Stimulated activated CD4-positive, alpha-beta T cell treated with anti-CD3 and anti-CD28 coated beads, Interleukin-4, amount 100 ng/mL, for 24 hours (primary cell): ENCODE results near the gene CCDC12.
A peak's percentile ranks its signal among the peaks of the same experiment; 100 is the strongest.

ENCODE experiments used
- DNase-seq: peaks from one replicate; pipeline ENCODE4 v3.0.0-alpha.2; 2020

CCDC12 gene

DNA sequence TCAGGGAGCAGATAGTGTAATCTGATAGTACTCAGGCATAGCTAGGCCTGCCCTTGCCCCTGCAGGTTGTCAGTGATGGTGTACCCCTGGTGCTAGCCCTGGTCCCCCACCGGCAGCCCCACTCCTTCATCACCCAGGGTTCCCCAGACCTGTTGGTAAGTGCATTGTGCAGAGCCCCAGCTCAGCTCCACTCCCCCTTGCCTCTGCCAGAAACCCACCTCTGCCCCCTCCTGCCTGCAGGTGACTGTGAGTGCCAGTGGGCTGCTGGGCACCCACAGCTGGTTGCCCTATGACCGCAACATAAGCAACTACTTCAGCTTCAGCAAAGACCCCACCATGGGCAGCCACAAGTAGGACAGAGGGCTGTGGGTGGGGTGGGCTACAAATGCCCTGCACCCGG lies 30.5 kb upstream of the CCDC12 start:
- no peak for DNase-seq

DNA sequence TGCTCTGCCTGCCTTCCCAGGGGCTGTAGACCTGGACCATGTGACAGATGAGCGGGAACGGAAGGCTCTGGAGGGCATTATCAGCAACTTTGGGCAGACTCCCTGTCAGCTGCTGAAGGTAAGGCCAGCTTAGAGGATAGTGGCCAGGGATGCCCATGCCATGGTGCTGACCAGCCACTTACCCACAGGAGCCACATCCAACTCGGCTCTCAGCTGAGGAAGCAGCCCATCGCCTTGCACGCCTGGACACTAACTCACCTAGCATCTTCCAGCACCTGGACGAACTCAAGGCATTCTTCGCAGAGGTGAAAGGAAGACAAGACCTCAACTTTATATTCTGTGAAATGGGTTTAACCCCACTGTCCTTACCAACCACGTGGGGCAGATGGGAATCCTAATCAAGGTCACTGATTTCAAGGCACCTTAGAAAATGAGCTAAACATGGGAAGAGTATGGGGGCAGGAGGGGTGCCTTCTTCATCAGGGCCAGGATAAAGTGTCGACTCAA lies 29.7 kb upstream of the CCDC12 start:
- no peak for DNase-seq

DNA sequence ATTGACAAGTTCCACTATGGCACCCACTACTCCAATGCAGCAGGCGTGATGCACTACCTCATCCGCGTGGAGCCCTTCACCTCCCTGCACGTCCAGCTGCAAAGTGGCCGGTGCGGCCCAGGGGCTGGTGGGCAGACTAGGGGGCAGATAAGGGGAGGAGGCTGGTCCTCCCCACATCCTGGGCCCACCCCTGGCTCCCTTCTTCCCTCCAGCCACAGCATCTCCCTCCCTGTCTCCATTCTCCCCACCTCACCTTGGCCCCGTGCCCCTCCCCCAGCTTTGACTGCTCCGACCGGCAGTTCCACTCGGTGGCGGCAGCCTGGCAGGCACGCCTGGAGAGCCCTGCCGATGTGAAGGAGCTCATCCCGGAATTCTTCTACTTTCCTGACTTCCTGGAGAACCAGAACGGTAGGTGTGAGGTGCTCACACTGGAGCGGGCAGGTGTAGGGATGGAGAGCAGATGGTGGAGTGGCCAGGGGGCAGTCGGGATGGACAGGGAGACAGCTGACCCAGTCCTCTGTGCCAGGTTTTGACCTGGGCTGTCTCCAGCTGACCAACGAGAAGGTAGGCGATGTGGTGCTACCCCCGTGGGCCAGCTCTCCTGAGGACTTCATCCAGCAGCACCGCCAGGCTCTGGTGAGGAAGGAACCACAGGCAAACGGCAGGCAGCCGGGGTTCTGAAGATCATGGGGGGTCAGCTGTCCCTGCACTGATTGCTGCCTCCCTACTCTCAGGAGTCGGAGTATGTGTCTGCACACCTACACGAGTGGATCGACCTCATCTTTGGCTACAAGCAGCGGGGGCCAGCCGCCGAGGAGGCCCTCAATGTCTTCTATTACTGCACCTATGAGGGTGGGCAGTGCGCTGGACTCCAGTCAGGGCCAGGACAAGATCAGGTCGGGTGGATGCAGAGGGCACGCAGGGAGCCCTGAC lies 28.9 kb upstream of the CCDC12 start:
- no peak for DNase-seq

DNA sequence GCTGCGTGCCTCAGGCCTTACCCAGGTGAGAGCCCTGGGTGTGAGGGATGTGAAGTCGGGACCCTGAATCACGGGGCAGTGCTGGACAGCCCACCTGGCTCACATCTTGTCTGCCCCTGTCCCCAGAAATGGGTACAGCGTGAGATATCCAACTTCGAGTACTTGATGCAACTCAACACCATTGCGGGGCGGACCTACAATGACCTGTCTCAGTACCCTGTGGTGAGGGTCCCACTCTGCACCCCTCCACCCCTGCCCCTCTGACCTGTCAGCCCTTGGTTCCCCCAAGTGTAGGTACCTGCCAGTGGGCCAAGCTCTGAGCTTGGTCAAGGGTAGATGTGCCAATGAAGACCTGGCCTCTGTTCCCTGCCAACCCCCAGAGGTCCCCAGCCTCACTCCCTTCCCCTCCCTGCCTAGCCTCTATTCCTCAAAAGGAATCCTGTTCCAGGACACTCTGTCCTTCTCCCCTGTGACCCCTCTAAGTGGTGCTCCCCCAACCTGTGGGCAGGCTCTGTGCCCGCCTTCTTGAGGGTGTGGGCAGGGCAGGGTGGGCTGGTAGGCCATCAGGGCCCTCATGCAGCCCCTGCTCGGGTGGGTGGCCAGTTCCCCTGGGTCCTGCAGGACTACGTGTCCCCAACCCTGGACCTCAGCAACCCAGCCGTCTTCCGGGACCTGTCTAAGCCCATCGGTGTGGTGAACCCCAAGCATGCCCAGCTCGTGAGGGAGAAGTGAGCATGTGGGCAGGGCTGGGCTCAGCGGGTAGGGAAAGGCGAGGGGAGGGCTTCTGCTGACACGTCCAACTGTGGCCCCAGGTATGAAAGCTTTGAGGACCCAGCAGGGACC lies 28.0 kb upstream of the CCDC12 start:
- DNase-seq: no peak

DNA sequence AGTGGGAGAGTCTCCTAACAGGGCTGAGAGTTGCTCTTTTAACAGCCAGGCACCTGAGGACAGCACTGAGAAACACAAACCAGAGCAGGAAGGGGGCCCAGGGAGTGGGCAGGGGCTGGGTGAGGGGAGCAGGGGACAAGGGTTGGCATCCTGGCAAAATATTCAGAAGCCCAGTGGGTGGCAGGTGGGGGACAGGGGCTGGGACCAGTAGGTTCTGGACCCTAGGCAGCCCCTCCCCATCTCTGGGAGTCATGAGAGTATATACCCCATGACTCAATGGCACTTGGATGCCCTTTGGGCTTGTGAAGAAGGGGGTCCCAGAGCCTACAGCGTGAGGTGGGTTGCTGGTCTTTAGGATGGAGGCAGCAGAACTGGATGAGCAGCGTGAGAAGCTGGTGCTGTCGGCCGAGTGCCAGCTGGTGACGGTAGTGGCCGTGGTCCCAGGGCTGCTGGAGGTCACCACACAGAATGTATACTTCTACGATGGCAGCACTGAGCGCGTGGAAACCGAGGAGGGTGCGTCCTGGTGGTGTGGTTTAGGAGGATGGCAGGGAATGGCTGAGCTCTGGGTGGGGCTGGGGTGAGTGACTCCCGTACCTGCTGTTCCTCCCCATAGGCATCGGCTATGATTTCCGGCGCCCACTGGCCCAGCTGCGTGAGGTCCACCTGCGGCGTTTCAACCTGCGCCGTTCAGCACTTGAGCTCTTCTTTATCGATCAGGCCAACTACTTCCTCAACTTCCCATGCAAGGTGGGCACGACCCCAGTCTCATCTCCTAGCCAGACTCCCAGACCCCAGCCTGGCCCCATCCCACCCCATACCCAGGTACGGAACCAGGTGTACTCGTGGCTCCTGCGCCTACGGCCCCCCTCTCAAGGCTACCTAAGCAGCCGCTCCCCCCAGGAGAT lies 27.2 kb upstream of the CCDC12 start:
- no peak for DNase-seq

DNA sequence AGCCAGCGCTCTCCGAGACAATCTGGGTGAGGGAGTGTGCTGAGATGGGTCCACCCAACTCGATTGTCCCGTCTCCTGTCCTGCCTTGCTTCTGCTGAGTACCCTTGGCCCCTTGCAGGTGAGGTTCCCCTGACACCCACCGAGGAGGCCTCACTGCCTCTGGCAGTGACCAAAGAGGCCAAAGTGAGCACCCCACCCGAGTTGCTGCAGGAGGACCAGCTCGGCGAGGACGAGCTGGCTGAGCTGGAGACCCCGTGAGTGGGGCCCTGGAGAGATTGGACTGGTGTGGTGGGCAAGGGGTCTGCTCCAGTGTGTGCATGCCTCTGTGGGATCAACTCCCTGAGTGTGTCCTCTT lies 26.5 kb upstream of the CCDC12 start:
- DNase-seq: no peak

DNA sequence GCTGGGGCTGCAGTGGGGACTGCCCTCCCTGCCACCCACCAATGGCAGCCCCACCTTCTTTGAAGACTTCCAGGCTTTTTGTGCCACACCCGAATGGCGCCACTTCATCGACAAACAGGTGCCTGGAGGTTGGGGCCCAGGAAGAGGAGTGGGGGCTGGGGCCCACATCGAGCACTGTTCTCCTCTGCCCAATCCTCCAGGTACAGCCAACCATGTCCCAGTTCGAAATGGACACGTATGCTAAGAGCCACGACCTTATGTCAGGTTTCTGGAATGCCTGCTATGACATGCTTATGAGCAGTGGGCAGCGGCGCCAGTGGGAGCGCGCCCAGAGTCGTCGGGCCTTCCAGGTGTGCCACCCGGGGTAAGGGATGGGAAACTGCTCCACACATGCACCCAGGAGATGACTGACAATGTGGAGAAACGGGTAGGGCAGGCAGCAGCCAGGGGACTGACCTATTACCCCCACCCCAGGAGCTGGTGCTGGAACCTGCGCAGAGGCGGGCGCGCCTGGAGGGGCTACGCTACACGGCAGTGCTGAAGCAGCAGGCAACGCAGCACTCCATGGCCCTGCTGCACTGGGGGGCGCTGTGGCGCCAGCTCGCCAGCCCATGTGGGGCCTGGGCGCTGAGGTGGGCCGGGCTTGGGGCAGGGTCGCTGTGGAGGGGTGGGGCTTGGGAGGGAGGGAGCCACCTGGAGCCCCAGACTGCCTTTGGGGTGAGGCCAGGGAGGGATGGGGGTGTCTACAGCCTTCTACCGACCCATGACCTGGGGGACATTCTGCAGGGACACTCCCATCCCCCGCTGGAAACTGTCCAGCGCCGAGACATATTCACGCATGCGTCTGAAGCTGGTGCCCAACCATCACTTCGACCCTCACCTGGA lies 25.9 kb upstream of the CCDC12 start:
- no peak for DNase-seq

DNA sequence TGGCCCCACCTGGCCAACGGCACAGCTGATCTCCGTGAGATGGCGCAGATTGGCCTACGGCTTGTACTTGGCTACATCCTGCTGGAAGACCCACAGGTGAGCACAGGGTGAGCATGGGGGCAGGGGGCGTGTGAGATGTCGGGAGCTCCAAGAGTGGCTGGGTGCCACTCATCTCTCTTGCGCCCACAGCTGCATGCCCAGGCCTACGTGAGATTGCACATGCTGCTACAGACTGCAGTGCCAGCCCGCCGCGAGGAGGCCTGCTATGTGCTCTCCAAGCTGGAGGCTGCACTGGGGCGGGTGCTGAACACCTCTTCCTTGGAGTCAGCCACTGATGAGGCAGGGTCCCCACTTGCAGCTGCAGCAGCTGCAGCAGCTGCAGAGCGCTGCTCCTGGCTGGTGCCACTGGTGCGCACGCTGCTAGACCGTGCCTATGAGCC lies 25.2 kb upstream of the CCDC12 start:
- DNase-seq: no peak

DNA sequence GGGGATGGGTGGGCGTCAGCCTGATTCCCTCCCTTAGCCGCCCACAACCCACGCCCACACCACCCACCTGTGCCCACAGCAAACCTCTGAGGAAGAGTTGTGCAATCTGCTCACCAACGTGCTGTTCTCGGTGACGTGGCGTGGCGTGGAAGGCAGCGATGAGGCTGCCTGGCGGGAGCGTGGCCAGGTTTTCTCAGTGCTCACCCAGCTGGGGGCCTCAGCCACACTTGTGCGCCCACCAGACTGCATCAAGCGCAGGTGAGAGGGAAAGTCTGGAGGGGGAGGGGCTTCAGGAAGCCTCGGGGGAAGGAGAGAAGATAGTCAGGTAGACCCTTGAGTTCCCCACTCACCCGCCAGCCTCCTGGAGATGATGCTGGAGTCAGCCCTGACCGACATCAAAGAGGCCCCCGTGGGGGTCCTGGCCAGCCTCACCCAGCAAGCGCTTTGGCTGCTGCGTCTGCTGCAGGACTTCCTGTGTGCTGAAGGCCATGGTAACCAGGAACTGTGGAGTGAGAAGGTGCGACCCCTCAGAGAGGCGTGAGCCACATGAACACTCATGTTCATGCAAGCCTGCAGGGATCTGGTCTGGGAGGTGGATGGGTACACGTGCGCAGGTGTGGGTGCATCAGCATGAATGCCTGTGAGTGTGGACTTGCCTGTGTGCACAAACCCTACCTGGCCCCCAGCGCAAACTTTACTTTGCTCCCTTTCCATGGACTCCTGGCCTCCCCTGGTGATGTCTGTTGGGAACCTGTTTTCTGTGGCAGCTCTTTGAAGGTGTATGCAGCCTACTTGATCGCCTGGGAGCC lies 24.6 kb upstream of the CCDC12 start:
- DNase-seq: no peak

DNA sequence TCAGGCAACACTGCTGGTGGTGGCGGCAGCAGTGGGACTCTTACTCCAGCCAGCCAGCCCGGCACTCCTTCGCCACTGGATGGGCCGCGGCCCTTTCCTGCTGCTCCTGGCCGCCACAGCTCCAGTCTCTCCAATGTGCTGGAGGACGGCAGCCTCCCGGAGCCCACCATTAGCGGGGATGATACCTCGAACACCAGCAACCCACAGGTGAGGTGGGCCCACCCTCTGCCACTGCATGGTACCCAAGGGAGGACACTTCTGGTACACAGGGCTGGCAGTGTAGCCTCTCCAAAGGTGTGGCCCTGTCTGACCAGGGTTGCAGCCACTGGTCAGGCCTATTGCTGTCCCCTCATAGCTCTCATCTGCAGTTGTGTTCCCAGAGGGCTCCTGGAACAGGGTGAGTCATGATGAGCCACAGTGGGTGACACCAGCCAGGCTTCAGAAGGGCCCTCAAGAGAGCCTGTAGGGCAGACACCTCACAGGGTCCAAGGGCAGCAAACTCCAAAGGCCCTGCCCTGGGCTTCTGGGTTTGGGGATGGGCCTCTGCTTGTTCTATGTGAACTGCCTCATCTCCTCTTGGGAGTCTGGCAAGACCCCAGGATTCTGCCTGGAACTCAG lies 23.8 kb upstream of the CCDC12 start:
- no peak for DNase-seq

DNA sequence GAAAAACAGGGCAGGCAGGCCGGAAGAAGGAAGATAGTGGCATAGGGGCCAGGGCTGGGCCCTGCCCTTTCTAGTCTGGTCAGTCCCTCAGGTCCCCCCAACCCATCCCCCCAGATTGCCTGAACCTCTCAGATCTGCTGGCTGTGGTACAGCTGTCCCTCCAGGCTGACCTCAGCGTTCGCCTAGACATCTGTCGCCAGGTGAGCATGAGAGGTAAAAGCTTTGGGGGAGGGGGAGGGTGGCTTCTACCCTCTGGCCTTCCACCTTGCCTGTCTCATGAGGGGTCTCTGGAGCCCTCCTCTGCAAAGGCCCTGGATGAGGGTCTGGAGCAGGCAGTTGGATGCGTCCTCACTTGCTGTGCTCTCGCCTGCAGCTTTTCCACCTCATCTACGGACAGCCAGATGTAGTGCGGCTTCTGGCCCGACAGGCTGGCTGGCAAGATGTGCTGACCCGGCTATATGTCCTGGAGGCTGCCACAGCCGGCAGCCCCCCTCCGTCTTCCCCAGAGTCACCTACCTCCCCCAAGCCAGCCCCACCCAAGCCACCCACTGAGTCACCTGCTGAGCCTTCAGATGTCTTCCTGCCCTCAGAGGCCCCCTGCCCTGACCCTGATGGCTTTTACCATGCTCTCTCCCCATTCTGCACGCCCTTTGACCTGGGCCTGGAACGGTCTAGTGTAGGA lies 23.1 kb upstream of the CCDC12 start:
- DNase-seq: no peak

DNA sequence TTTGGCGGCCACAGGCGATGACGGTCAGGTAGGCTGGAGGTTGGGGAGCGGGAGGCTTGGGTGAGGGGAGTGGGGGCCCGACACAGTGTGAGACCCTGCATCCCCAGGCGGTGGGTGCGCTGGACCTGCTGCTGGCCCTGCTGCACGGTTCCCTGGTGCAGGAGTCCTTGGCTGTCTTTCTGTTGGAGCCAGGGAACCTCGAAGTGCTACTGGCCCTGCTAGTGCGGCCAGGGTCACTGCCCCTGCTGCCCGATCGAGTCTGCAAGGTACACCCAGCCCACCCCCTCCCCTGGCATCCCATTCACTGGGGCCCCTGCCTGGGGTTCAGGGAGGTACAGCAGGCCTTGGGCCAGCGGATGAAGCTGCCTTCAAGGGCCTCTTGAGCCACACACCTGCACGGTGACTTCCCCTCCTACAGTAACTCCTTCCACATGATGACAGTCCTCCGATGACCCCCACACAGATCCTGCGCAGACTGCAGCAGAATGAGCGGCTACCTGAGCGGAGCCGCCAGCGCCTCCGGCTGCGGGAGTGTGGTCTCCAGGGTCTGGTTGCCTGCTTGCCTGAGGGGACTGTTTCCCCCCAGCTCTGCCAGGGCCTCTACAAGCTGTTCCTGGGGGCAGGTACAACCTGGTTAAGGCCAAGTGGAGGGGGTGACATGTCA lies 22.4 kb upstream of the CCDC12 start:
- DNase-seq: no peak

DNA sequence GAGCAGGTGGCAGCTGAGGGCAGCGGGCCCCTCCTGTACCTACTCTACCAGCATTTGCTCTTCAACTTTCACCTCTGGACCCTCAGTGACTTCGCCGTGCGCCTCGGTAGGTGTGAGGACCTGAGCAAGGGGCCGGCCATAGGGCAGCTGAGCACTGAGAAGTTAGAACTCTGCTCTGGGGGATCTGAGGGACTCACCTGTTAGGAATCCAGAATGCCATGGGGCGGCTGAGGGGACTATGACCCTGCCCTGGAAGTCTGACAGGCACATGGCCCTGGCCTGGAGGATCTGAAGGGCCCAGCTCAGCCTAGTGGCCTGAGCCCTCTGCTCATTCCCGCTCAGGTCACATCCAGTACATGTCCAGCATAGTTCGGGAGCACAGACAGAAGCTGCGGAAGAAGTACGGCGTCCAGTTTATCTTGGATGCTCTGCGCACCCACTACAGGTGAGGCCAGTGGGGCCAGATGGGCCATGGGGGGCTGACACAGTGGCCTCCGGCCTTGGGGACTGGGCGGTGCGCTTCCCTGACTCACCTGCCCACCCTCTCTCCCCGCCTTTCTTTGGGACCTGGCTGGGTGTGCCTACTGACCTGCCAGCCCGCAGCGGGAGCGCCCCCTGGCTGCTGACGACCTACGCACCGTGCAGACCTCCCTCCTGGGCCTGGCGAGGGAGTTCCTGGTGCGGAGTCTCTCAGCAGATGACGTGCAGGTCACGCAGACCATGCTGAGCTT lies 21.7 kb upstream of the CCDC12 start:
- DNase-seq: peak; percentile 76

DNA sequence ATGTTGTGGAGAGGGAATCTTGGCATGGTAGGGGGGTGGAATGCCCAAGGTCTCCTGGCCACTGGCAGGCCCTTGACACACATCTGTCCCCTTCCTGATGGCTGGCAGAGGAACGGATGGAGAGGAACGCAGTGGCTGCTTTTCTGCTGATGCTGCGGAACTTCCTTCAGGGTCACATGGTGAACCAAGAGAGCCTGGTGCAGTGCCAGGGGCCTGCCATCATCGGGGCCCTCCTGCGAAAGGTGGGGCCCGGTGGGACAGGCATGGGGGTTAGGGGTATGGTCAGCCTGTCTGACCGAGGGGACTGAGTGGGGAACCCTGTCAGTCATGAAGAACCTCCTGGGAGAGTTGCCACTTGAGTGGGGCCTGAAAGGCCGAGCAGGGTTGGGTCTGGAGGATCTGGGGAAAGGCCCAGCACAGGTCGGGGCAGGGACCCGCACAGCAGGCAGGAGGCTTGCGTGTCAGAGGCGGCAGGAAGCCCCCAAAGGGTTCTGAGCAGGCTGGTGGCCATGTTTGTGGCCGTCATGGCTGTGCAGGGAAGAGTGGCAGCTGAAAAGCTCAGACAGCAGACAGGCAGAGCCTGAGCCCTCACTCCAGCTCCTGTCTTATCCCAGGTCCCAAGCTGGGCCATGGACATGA lies 21.0 kb upstream of the CCDC12 start:
- DNase-seq: no peak

DNA sequence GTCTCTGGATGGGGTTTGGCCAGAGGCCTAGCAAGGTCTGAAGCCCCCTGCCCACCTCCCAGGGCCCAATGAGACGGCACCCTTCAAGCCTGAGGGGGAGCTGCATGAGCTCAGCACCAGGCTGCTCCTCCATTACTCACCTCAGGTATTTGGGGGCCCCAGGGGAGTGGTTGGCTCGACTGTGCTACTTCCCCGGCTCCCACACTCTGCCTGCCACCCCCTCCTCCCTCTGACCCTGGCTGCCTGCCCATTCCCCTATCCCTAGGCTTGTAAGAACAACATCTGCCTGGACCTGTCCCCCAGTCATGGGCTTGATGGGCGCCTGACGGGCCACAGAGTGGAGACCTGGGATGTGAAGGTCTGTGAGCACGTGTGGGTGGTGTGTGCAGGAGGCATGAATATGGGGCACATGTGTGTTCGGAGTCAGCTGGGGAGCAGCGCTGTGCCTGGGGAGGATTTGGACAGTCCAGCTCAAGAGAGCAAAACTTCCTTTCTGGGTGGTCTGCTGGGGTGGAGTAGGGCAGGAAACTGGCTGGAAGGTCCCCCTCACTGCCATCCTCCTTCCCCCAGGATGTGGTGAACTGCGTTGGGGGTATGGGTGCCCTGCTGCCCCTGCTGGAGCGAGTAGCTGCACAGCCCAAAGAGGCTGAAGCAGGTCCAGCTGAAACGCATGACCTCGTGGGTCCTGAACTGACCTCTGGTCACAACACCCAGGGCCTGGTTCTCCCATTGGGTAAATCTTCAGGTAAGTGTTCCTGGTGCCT lies 20.3 kb upstream of the CCDC12 start:
- DNase-seq: no peak

DNA sequence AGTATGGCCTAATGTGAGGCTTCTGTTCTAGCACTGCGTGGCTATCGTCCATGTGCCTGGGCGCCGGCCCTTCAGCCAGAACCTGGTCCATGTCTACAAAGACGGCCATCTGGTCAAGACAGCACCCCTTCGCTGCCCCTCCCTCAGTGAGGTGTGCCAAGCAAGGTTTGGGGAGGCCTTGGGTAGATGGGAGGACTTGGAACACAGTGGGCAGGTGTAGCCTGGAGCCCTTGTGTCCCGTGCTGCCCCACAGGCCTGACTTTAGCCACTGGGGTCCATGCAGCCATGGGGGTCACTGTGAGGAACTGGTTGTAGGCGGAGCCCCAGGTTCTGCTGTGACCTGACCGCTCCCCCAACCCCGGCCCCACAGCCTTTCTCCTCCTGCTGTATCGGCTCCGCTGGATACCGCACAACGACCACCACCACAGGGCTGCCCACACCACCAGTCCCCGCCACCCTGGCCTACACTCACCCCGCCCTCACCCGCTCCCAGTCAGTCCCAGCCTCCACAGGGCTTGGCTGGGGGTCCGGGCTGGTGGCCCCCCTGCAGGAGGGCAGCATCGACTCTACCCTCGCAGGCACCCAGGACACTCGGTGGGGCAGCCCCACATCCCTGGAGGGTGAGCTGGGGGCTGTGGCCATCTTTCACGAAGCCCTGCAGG lies 19.5 kb upstream of the CCDC12 start:
- no peak for DNase-seq
